Kidney capillary endothelial cell (primary cell): ENCODE data around the gene ALDH2.
"Not testable (repeated sequence)": the region's sequence is repeated elsewhere in the genome, so short reads cannot be mapped to it uniquely, and the experiment has no call there.

Experiments used
- DNase-seq: peaks from one replicate; pipeline ENCODE4 v3.0.0-alpha.2; 2018; ENCODE audit warnings: low spot score

Gene ALDH2

DNA sequence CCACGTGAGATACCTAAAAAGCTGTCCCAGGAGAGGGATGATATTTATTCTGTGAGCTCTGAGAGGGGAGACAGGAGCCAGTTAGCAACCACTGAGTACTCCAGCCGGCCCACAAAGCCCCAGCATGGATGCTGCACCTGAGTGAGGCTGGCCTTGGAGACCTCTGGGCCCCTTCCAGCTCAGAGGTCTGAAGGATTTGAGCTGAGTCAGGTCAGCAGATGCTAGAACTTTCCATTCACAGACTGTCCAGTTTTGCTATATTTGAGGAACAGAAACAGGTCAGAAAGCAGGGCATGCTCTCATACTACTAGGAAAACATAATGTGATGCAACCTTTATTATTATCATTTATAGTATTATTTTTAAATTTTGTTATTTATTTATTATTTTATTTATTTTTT, 60.3 kb downstream of the ALDH2 start:
- DNase-seq: no peak

- no peak for DNase-seq
Measured at GRCh38 chr12:111827907-111828306, 61.2 kb downstream of the ALDH2 start.

GRCh38 chr12:111828338-111828979, 61.7 kb downstream of the ALDH2 start:
- no peak for DNase-seq

GRCh38 chr12:111829635-111830034, 62.9 kb downstream of the ALDH2 start:
- not testable (repeated sequence) for DNase-seq

DNA sequence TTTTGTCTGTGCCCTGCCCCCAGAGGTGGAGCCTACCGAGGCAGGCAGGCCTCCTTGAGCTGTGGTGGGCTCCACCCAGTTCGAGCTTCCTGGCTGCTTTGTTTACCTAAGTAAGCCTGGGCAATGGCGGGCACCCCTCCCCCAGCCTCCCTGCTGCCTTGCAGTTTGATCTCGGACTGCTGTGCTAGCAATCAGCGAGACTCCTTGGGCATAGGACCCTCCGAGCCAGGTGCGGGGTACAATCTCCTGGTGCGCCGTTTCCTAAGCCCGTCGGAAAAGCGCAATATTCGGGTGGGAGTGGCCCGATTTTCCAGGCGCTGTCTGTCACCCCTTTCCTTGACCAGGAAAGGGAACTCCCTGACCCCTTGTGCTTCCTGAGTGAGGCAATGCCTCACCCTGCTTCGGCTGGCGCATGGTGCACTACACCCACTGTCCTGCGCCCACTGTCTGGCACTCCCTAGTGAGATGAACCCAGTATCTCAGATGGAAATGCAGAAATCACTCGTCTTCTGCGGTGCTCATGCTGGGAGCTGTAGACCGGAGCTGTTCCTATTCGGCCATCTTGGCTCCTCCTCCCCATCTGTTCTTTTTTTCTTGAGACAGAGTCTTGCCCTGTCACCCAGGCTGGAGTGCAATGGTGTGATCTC, 68.1 kb downstream of the ALDH2 start:
- DNase-seq: not testable (repeated sequence)

DNA sequence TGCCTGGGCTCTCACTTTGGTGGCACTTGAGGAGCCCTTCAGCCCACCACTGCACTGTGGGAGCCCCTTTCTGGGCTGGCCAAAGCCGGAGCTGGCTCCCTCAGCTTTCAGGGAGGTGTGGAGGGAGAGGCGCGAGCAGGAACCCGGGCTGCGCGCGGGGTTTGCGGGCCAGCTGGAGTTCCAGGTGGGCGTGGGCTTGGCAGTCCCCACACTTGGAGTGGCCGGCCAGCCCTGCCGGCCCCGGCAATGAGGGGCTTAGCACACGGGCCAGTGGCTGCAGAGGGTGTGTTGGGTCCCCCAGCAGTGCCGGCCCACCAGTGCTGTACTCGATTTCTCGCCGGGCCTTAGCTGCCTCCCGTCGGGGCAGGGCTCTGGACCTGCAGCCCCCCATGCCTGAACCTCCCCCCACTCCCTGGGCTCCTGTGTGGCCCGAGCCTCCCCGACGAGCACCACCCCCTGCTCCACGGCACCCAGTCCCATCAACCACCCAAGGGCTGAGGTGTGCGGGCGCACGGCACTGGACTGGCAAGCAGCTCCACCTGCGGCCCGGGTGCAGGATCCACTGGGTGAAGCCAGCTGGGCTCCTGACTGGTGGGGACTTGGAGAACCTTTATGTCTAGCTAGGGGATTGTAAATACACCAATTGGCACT, 68.9 kb downstream of the ALDH2 start:
- DNase-seq: not testable (repeated sequence)

DNA sequence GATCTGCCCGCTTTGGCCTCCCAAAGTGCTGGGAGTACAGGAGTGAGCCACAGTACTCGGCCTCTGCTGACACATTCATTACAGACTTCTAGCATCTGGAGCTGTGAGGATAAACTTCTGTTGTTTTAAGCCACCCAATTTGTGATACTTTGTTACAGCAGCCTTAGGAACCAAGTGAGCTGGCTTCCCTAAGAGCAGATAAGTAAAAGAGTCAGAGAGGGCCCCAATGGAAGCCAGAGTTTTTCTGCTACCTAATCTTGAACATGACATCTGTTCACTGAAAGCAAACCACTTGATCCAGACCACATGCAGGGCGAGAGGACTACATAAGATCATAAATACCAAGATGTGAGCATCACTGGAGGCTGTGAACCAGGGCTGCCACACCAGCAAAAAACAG, 71.6 kb downstream of the ALDH2 start:
- DNase-seq: no peak

DNA sequence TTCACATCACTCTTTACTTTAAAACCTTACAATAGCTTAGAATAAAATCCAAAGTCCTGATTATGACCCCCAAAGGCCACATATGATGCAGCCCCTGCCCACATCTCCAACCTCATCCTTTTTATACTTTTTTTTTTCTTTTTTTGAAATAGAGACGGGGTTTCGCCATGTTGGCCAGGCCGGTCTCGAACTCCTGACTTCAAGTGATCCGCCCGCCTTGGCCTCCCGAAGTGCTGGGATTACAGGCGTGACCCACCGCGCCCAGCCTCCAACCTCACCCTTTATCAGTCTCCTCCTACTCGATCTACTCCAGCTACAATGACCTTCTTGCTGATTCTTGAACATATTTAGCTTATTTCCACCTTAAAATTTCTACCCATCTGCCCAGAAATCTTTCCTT, 74.1 kb downstream of the ALDH2 start:
- no peak for DNase-seq

DNA sequence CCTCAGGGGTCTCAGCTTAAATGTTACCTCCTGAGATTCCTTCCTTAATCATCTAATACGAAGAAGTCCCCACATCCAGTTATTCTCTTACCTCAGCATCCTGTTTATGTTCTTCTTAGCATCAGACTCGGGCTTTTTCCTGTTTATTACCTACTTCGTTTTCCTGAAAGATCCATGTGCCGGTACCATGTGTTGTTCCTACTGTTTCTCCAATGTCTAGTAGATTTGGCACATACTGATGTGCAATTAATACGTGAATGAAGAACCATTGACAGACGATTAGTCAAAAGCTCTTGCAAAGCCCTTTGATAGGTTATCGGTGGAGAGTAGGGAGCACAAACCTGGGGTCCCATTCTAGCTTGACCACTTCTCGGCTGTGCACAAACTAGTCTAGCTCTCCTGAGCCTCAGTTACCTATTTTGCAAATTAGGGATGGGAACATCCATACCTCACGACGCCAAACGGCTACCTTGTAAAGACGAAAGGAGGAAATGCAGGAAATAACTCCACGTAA, 74.6 kb downstream of the ALDH2 start:
- peak; percentile 23 for DNase-seq

DNA sequence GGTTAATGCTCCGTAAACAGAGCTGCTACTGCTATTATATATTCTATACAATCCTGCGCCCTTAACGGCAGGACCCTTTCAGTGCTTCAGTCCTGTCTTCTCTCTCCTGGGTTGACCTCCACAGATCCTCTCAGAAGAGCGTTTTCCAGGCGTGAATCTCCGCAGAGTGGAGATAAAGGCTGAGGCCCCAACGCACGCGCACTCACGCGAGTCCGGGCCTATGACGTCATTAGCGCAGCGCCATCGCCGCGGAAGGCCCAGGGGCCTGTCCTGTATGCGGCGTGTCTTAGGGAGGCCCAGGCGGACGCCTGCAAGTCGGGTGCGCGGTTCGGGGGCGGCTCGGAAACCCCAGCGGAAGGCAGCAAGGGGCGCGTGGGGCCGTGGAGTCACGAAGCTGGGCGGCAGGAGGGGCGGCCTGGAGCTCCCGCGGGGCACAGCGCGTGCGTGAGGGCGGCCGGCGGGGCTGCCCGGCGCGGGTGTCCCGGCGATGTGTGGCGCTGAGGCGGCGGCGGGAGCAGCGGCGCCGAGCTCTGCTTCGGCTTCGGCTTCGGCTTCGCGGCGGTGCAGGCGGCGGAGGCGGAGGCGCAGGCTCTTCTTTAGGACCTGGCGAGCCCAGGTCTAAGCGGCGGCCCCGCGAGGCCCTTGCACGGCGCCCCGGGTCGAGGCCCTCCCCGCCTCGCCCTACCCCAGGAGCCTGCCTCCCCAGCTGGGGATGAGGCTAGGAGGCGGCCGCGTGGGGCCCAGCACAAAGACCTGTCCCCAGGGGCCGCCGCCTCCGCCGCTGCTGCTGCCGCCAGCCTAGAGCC, 75.2 kb downstream of the ALDH2 start, which contains the start of gene MAPKAPK5:
Gene MAPKAPK5 (plus strand): TSS at position 479 of the 806 bp plus-strand sequence. CDS start 506 bp downstream, outside the sequence.
- DNase-seq: peak; percentile 89

GRCh38 chr12:111842556-111843396, 76.0 kb downstream of the ALDH2 start:
- DNase-seq: peak; percentile 19

DNA sequence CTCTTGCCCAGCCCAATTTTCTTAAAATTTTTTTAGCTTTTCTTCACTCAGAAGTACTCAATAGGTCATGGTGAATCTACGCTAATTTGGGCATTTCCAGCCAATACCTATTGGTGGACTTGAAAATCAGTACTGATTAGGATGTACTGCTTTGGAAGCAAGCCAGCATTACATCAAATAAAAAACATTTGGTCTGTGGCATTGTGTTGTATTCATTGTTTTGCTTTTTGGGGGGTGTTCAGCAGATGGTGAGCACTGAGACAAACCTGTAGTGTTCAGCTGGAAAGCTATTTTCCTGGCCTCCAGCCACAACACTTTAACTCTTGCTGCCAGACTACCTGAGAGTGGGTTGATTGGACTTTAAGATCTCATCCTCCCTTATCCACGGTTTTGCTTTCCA, 79.3 kb downstream of the ALDH2 start:
- DNase-seq: no peak

- no peak for DNase-seq
Measured at GRCh38 chr12:111850526-111850925, 83.8 kb downstream of the ALDH2 start.

GRCh38 chr12:111858186-111858585, 91.5 kb downstream of the ALDH2 start:
- no peak for DNase-seq

DNA sequence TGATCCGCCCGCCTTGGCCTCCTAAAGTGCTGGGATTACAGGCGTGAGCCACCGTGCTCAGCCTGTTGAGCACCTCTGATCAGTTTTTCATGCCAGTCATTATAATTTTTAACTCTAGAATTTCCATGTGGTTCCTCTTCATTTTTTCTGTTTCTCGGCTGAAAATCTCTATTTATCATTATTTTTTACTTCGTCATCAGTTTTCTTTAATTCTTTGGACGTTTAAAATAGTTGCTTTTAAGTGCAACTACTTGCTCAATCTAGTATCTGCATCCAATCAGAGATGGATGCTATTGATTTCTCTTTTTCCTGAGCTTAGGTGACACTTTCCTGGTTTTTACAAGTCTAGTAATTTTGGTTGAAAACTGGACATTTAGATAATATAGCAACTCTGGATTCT, 92.0 kb downstream of the ALDH2 start:
- DNase-seq: no peak

DNA sequence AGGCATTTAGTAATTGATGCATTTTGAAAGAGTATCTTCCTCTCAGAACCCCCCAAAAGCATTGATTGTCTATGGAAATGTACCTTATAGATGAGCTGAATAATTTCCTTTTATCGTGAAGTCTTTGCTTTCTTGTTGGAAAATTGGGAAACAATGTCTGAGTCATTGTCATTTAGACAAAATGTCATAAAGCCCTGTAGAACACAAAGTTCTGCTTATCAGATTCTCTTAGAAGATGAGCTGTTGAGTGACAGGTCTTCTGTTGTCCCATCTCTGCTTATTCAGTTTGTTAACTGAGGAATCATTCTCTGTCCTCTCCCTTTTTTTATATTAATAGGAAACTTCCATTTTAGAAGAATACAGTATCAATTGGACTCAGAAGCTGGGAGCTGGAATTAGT, 98.2 kb downstream of the ALDH2 start:
- DNase-seq: no peak
